Activated T-cell treated with anti-CD3 and anti-CD28 coated beads for 24 hours (primary cell): ENCODE measurements around the gene CTDSPL2.
"Not testable (repeated sequence)": the region's sequence is repeated elsewhere in the genome, so short reads cannot be mapped to it uniquely, and the experiment has no call there.

Experiments
- DNase-seq: peaks from one replicate; pipeline ENCODE4 v3.0.0-alpha.2; 2020; ENCODE audit warnings: low read depth

CTDSPL2 gene

GRCh38 chr15:44485880-44486279, 58.5 kb downstream of the CTDSPL2 start:
- DNase-seq, result no peak

DNA sequence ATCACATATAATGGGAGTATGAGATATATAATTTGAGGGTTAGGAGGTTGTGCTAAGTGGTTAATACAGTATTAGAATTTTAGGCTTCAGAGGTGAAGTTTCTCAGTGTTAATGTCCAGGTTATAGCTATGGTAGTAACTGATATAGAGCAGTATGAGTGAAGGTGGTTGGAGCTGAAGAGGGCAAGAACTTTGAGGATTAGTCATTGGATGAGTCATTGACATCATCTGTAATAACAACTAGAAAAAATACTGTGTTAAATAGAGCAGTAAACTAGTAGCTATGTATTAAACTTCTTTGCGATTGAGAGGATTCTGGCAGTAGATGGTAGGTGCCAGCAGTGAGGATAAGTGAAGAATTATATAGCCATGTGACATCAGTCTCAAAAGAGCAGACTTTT, 62.0 kb downstream of the CTDSPL2 start:
- no peak for DNase-seq

- no peak for DNase-seq
Observed at GRCh38 chr15:44490622-44491021, 63.2 kb downstream of the CTDSPL2 start.

DNA sequence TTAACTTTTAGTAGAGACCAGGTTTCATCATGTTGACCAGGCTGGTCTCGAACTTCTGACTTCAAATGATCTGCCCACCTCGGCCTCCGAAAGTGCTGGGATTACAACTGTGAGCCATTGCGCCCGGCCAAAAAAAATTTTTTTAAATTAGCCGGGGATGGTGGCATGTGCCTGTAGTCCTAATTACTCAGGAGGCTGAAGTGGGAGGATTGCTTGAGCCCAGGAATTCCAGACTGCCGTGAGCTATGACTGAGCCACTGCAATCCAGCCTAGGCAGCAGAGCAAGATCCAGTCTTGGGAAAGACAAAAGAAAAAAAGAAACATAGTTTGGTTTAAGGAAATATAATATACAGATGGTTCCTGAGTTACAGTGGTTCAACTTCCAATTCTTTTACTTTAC, 64.6 kb downstream of the CTDSPL2 start:
- no peak for DNase-seq

DNA sequence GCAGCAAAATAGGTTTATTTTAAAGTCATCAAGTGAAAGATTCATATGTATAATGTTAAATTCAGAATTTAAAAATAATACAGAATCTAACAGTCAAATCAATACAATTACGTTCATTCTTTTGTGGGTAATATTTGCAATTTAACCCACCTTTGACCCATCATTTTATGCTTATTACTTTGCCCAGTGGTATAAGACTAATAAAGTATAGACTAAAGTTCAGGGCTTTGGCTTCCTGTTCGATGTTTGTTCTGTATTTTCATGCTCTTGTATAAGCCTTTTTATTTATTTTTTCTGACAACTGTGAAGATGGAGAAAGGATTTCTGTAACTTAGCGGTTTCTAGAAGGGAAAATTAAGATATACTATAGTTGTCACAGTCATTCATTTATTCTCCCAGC, 65.2 kb downstream of the CTDSPL2 start:
- no peak for DNase-seq

DNA sequence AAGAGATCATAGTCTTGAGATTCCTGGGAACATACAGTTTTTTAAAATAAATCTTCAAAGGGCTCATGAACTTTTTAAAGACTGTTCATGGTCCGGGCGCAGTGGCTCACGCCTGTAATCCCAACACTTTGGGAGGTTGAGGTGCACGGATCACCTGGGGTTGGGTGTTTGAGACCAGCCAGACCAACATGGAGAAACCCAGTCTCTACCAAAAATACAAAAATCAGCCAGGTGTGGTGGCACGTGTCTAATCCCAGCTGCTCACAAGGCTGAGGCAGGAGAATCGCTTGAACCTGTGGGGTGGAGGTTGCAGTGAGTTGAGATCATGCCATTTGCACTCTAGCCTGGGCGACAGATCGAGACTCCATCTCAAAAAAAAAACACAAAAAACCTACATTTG, 68.1 kb downstream of the CTDSPL2 start:
- no peak for DNase-seq

- DNase-seq, result no peak
Observed at GRCh38 chr15:44500555-44500954, 73.1 kb downstream of the CTDSPL2 start.

DNA sequence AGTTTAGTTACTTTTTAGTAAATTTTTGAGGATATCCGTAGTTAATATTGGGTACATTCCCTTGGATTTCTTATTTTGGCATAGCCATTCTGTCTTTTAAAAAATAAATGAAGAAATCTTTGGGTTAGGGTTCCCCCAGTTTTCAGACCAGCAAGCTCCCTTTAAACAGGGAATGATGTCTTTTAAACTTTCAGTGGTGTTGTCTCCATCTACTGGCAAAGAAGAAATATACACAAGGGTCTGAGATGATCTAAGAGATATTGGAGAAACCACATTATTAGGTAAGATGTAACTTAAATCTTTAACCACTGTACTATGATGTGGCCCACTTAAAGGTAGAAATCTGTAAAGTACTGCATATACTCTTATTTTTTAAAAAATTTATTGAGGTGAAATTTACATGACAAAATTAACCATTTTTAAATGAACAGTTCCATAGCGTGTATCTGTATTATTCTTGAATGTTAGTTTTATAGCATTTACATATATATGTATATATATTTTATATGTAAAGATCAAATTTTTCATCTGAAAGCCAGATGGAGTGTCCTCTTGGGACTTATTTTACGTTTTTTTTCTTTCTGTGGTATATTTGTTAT, 74.4 kb downstream of the CTDSPL2 start:
- no peak for DNase-seq

GRCh38 chr15:44516436-44516835, 89.0 kb downstream of the CTDSPL2 start:
- no peak for DNase-seq

- DNase-seq, result no peak
Observed at GRCh38 chr15:44519537-44519936, 92.1 kb downstream of the CTDSPL2 start.

DNA sequence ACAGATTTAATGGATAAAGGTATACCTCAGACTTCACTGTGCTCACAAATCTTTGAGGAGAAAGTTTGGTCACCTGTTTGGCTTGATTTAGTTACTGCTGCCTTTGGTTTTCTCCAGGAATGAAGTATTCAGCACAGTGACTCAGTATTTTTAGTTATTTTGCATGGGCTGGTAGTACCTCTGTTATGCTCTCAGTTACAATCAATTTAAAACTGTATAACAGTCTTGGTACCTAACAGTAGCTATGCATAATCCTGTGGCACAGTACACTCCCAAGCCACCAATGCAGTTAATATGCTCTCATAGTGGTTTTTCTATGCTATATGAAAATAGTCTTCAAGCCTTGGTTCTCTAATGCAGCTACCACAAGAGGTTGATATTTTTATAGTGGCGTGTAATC, 97.6 kb downstream of the CTDSPL2 start:
- no peak for DNase-seq

- no peak for DNase-seq
Observed at GRCh38 chr15:44527241-44527640, 99.8 kb downstream of the CTDSPL2 start.

DNA sequence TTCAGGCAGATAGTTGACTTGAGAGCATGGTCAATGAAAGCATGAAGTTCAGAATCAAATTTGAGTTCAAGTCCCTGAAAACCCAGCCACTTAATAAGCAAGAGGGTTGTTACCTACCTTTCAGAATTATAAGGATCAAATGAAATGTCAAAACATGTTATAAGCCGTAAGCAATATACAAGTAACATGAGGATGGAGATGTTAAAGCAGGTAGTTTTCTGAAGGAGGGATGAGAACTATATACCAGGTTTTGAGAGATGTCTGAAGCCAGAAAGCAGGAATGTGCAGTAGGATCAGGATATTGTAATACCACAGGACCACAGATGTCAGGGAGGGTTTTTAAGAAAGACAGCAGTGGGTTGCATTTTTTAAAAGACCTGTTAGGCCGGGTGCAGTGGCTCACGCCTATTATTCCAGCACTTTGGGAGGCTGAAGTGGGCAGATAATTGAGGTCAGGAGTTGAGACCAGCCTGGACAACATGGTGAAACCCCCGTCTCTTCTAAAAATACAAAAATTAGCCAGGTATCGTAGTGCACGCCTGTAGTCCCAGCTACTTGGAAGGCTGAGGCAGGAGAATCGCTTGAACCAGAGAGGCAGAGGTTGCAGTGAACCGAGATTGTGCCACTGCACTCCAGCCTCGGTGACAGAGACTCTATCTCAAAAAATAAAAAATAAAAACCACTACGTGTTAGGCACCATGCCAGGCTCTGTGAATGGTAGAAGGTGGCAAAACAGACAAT, 102.6 kb downstream of the CTDSPL2 start:
- DNase-seq, result no peak

- DNase-seq, result no peak
Observed at GRCh38 chr15:44530653-44531052, 103.2 kb downstream of the CTDSPL2 start.

GRCh38 chr15:44532275-44532674, 104.8 kb downstream of the CTDSPL2 start:
- not testable (repeated sequence) for DNase-seq

DNA sequence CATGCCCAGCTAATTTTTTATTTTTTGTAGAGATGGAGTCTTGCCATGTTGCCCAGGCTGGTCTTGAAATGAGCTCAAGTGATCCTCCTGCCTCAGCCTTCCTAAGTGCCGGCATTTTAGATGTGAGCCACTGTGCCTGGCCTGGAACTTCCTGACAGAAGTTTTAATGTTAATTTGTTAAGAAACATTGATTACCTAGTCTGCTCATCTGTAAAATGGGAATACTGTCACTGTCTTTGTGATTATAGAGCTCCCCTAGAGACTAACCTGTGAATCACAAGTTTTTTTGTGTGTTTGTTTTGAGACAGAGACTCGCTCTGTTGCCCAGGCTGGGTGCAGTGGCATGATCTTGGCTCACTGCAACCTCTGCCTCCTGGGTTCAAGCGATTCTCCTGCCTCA, 105.3 kb downstream of the CTDSPL2 start:
- no peak for DNase-seq

DNA sequence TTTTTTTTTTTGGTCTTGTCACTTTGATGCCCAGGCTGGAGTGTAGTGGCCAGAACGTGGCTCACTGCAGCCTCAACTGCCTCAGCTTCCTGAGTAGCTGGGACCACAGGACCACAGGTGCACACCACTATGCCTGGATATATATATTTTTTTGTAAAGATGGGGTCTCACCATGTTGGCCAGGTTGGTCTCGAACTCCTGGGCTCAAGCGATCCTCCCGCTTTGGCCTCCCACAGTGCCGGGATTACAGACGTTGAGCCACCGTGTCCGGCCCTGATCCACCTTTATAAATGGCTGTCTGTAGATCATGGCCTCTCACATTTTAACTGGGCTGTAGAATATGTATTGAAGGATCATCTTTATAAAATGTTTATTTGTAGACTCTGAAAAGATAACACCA, 107.7 kb downstream of the CTDSPL2 start:
- no peak for DNase-seq

DNA sequence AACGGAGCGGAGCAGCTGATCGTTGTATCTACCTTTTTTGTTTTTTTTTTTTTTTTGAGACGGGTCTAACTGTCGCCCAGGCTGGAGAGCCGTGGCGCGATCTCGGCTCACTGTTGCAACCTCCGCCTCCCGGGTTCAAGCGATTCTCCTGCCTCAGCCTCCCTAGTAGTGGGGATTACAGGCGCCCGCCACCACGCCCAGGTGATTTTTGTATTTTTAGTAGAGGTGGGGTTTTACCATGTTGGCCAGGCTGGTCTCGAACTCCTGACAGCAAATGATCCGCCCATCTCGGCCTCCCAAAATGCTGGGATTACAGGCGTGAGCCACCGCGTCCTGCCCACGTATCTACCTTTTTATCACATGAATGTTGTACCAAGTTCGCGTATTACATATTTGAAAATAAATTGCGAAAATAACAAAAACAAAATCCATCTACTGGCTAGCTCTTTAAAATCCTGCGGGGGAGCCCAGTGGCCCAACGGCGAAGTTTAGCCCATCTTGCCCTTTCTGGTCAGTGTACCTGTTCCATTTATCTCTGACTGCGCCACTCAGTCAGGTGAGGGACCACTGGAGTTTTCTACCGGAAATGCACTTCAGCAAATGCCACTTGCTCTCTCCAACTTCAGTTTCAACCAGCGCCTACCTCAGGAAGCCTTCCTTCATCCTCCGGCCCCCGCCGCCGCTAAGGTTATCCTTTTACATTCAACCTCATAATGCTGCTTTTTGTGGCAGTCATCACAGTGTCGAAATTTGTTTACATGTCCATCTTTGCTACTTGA, 108.3 kb downstream of the CTDSPL2 start:
- DNase-seq, result no peak

DNA sequence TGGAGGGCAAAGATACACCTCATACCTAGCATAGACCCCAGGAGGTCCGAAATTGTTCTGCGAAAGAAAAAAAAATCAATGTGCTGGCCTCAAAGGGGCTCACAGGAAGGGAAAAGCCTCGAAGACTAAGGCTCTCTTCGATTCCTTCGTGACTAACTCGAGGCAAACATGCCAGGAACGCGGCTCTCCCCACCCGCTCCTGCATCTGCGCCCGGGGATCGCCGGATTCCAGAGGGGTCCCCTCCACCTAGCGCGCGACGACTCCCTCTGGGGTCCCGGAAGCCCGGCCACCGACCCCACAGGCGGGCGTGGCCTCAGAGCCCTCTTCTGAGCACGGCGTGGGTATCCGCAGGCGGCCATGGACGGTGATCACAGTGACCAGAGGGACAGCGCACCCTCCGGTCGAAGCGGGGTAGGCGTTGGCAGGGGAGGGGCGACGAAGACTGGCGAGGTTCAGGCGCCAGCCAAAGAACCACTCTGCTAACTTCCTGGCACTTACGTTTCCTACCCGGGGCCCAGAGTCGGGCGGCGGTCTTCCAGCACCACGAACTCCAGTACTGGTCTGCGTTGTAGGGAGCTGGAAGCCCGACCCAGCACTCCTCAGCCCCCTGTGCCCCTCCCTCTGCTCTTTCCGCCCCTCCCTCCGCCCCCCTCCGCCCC, 109.0 kb downstream of the CTDSPL2 start:
- no peak for DNase-seq

DNA sequence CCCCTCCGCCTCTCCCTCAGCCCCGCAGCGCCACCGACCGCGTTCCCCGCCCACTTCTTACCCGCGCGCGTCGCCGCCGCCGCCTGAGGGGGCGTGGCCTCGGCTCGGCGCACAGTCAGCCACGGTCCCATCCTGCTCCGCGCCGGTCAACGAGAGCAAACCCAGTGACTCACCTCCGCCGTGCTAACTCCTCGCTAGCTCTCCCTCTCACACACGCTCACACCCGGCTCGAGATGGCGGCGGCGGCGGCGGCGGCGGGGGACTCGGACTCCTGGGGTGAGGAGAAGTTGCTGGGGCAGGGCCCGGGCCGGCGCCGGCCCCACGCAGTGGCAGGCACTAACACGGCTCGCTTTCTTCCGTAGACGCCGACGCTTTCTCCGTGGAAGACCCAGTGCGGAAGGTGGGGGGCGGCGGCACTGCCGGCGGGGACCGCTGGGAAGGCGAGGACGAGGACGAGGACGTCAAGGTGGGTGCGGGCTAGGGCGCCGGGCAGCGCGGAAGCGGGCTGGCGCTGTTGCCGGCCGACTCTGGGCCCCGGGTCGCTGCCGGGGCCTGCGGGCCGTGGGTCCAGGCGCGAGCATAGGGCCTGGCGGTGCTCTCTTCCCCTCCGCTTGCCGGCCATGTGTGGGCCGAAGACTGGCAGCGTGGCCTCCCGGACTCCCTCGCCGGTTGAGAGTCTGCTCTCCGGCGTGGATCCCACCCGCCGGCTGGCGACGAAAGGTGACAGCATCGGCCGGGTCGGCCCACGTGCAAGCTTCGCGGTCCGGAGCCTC, 109.7 kb downstream of the CTDSPL2 start, which contains the start of gene EIF3J:
TSS of gene EIF3J (plus strand) at position 186 of the 773 bp plus-strand sequence. CDS start at position 234, 48 bp downstream.
- DNase-seq, result peak; percentile 91

DNA sequence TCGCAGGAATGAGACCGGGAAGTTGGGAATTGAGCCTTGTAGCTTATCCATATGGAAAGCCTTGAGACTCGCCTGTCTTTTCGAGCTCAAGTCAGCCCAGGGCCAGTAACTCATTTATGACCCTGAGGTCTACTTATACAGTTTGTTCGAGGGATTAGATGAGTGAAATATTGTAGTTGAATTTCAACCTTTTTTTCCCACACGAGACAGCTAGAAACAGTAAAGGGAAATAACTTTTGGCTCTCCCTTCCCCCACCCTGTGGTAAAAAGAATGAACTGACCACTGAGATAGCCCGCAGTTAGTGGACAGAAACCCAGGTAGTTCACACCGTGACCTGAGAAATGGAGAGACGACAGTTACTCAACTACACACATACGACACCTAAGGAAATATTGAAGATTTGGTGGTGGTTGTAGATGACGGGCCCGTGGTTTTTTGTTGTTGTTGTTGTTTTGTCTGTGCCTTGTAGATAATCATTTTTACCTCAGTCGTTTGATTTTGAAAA, 110.4 kb downstream of the CTDSPL2 start:
- peak; percentile 14 for DNase-seq
